AG04449 (cell line): ENCODE results near the gene CYP8B1.

ENCODE experiments used
- CTCF ChIA-PET: fragments of 350-600 bp; formaldehyde crosslinking; extraction: SDS; loops from one replicate; lab custom pipeline; 2021; ENCODE audit warnings: antibody characterized with exemption; lab: Yijun Ruan, JAX
- POLR2A ChIA-PET: fragments of 400-600, 350-600 bp; formaldehyde crosslinking; extraction: SDS; loops from one replicate; lab custom pipeline; 2020; ENCODE audit warnings: antibody characterized with exemption, inconsistent platforms; lab: Yijun Ruan, JAX
- DNase-seq: peaks from one replicate; pipeline ENCODE4 v3.0.0-alpha.2; 2010; ENCODE audit warnings: low read depth, low spot score
- H3K4me3 ChIP-seq: 2 replicates; pipeline ENCODE4 v1.5.1; 2011; ENCODE audit warnings: low read depth, mild to moderate bottlenecking, control low read depth, low read length
- TF ChIP-seq, protein P1 (sequence below): IDR thresholded peaks from one replicate; pipeline ENCODE4 v1.5.1; 2011; ENCODE audit warnings: mild to moderate bottlenecking, moderate library complexity, low read length, control low read depth, inconsistent platforms; ENCODE audit not compliant: insufficient read depth; ENCODE audit errors: missing control alignments

CYP8B1 gene

DNA sequence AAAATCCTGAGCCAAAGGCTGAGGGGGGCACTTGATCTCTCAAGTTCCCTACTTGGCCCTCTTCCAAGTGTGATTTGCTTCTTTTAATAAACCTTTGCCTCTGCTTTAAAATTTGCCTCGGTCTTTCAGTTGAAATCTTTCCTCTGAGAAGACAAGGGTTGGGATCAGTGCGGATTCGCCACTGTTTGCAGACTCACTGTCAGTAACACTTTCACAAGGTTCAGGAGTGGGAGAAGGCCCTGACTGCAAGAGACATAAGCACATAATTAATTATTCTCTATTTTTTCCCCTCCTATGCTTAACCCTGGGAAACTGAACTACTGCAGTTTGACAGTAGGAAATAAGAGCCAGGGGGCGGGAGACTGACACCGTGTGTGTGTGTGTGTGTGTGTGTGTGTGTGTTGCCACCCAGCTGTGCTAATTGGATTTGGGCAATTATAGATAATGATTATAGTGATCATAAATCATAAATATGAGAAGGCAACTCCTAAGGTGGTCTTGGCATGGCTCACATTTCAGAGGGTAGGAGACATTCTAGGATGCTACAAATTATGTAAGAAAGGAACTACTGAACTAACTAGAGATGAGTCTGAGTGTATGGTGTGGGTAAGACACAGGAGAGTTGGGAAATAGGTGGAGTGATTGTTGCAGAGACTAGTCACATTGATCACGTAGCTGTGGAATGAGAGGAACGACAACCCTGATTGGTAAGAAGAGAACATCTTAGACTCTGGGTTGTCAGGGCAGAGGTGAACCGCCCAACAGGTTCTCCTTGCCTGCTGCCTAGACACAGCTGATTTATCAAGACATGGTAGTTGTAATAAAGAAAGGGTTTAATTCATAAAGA is 24.8 kb upstream of the CYP8B1 start:
- DNase-seq, result no peak
- POLR2A ChIA-PET, result no interaction called here
- CTCF ChIA-PET, result no interaction called here
- no peak overlapping the region for H3K4me3 ChIP-seq
- TF ChIP-seq, protein P1, sequence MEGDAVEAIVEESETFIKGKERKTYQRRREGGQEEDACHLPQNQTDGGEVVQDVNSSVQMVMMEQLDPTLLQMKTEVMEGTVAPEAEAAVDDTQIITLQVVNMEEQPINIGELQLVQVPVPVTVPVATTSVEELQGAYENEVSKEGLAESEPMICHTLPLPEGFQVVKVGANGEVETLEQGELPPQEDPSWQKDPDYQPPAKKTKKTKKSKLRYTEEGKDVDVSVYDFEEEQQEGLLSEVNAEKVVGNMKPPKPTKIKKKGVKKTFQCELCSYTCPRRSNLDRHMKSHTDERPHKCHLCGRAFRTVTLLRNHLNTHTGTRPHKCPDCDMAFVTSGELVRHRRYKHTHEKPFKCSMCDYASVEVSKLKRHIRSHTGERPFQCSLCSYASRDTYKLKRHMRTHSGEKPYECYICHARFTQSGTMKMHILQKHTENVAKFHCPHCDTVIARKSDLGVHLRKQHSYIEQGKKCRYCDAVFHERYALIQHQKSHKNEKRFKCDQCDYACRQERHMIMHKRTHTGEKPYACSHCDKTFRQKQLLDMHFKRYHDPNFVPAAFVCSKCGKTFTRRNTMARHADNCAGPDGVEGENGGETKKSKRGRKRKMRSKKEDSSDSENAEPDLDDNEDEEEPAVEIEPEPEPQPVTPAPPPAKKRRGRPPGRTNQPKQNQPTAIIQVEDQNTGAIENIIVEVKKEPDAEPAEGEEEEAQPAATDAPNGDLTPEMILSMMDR, result no peak

DNA sequence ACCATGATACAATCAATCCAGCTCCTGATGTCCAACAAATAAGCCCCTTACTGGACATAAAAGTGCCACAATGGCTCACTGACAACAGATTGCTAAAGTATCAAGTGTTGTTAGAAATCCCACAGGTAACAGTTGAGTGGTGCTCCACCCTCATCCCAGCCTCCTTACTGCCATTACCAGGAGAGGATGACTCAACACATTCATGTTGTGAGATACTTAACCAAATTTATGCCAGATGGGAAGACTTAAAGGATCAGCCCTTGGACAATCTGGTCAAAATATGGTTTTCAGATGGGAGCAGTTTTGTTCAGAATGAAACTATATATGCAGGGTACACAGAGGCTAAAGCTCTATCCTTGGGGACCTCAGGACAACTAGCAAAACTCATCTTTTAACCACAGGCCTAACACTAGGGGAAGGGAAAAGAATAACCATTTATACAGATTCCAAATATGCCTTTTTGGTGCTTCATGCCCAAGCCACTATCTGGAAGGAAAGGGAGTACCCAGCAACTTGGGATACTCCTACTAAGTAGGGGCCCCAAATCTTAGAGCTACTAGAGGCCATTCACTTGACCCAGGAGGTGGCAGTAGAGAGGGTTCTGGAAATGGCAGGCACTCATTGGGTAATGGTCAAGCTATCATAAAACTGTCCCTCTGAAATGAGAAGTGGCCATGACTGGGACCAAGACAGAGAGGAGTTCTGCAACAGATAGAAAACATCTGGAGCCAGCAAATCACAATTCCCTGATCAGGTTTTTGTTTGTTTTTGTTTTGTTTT is 23.4 kb upstream of the CYP8B1 start:
- CTCF ChIA-PET, result no interaction called here
- no peak overlapping the region for H3K4me3 ChIP-seq
- TF ChIP-seq, protein P1, result no peak
- POLR2A ChIA-PET, result no interaction called here
- no peak for DNase-seq

DNA sequence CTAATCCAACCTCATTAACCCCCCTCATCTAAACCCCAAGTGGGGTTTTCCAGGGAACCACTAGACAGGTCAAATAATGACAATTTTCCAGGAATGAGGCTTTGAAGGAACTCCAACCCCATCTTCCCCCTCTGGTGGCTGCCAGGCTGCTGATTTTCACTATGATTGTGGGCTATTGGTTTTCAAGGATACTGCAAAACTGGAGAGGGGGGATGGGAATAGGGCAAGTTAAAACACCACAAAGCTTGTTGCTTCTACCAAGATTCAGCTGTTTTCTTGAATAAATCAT is 19.8 kb upstream of the CYP8B1 start:
- TF ChIP-seq, protein P1, result no peak
- CTCF ChIA-PET, result interaction anchor here (1.7 kb wide), 1 partner anchor 14 kb away, joined by 5 read pairs; no protein-coding TSS in a partner anchor
- no peak for DNase-seq
- H3K4me3 ChIP-seq, result no peak overlapping the region
- POLR2A ChIA-PET, result no interaction called here

DNA sequence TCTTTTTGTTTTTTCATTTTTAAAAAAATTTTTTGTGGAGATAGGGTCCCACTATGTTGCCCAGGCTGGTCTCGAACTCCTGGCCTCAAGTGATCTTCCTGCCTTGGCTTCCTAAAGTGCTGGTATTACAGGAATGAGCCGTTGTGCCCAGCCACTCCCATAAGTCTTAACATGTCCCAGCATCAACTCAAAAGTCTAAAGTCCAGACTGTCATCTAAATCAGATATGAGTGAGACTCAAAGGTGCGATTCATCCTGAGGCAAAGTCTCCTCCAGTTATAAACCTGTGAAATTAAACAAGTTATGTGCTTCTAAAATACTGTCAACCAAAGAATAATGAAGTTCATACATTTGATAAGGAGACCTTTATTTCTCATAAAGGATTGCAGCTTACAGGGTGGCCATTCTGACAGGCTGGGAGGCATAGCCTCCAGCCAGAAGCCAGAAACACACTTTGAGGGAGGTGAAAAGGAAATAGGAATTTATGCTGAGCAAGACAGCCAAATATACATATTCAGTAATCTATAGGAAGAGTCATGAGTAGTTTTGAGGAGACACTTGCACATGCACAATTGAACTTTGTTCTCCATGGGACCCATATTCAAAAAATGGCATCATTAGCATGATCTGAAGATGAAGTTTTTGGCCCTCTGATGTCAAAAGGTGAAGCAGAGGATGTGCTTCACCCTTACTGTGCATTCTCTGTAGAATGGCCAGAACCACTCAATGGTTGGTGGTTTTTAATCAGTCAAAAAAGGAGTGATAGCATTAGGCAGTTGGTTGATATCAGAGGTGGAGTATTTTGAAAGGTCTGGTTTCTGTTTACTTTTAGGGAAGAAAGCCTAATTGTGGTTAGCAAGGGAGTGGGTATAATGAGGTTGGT is 19.3 kb upstream of the CYP8B1 start:
- CTCF ChIA-PET, result interaction anchor here (0.7 to 1.7 kb wide), 3 partner anchors 13 to 115 kb away, joined by 3 to 5 read pairs (median 3); no protein-coding TSS in a partner anchor
- POLR2A ChIA-PET, result no interaction called here
- no peak for DNase-seq
- TF ChIP-seq, protein P1, result no peak
- H3K4me3 ChIP-seq, result no peak overlapping the region

DNA sequence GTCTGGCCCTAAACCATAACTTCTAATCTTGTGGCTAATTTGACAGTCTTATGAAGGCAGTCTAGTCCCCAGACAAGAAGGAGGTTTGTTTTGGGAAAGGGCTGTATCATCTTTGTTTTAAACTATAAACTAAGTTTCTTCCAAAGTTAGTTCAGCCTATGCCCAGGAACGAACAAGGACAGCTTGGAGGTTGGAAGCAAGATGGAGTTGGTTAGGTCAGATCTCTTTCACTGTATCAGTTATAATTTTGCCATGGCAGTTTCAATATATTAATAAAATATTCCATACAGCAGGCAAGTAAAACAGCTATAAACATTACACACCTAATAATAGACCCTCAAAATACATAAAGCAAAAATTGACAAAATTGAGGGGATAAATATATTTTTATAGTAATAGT is 17.1 kb upstream of the CYP8B1 start:
- TF ChIP-seq, protein P1, result no peak
- CTCF ChIA-PET, result interaction anchor here (2.2 kb wide), 1 partner anchor 11 kb away, joined by 11 read pairs; no protein-coding TSS in a partner anchor
- no peak overlapping the region for H3K4me3 ChIP-seq
- POLR2A ChIA-PET, result no interaction called here
- DNase-seq, result no peak
